NCI-H526 (cell line): ENCODE measurements around the gene SEMA3D.
"Not testable (repeated sequence)": the region's sequence is repeated elsewhere in the genome, so short reads cannot be mapped to it uniquely, and the experiment has no call there.

Experiments used
- DNase-seq, 2 experiments: peaks; one replicate each; lab custom pipeline; 2025; lab: John Stamatoyannopoulos, UW

Gene SEMA3D

GRCh38 chr7:84992954-84993353 is 193.9 kb downstream of the SEMA3D start:
- not testable (repeated sequence) for DNase-seq

- no peak for DNase-seq
Observed at GRCh38 chr7:84985073-84985784, 201.6 kb downstream of the SEMA3D start.

GRCh38 chr7:84982199-84982598 is 204.7 kb downstream of the SEMA3D start:
- no peak for DNase-seq

GRCh38 chr7:84981055-84981976 is 205.5 kb downstream of the SEMA3D start:
- DNase-seq = no peak

- no peak for DNase-seq
Observed at GRCh38 chr7:84975586-84976185, 211.2 kb downstream of the SEMA3D start.

DNA sequence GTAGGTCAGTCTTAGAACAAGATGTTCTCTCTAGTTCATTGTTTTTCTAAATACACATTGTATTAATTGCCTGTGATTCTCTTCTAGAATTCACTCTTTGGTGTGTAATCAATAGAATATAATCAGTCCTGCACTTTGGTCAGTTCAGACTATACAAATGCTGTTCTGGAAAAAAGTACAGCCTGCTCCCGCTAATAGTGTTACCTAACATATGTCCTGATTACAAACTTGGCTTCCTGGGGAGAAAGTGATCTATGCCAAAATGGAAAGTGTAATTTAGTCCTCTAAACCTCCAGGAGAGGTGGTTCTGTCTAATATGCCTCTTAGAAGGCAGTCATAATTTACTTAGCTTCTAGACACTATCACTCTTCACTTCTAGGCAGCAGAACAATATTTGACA is 215.5 kb downstream of the SEMA3D start:
- DNase-seq = no peak

- DNase-seq = no peak
Observed at GRCh38 chr7:84970670-84971069, 216.2 kb downstream of the SEMA3D start.

DNA sequence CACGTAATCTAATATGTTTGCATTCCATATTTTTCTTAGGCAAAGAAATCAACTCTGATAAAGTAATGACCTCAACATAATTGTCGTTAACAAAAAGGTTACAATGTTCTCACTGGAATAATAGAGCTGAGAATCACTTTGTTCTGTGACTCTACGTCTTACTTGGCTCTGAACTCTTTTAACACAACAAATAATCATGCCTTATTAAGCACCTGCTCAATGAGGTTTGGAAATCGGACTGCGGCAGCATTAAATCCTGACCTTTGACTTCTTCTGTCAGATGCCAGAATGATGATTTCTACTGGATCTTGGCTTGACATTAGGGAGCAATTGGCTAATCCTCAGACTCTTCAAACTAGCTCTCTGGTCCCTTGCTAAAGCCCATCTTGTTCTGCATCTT is 233.6 kb downstream of the SEMA3D start:
- DNase-seq = no peak

DNA sequence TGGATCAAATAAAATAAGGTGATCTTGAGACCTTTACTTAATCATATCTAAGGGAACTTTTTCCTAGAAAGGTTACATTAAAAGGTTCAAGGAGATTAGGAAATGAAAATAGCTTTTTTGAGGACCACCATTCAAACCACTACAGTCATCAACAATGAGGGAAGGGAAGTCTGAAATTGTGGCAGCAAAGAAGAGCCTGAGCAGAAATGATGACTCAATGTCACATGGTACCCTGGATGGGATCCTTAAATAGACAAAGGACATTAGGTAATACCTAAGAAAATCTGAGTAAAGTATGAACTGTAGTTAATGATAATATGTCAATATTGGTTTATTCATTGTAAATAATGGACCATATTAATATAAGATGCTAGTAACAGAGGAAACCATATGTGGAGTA is 236.0 kb downstream of the SEMA3D start:
- DNase-seq = no peak

GRCh38 chr7:84949501-84949900 is 237.4 kb downstream of the SEMA3D start:
- no peak for DNase-seq

- no peak for DNase-seq
Observed at GRCh38 chr7:84949067-84949466, 237.8 kb downstream of the SEMA3D start.

DNA sequence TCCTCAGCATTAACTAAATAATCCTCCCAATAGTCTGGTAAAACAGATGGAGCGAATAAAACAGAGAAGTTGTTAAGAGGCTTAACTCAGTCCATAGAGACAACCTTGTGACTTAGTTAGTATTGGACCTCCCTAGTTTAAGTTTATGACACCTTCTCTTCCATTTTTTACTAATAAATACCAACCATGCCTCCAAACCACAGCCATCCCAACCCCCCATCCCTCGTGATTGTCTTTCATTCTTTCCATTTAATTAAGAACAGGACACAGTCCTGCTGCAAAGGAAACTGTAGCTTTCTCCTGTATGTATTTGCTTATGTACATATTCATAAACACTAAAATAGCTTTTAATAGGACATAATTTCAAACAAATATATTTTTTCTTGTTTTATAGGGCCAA is 238.2 kb downstream of the SEMA3D start:
- DNase-seq = no peak

GRCh38 chr7:84946549-84946948 is 240.3 kb downstream of the SEMA3D start:
- DNase-seq = no peak
